Measurements from ENCODE around the gene NRDE2.
"Not testable (repeated sequence)": the region's sequence is repeated elsewhere in the genome, so short reads cannot be mapped to it uniquely, and the experiment has no call there.

NRDE2 gene

GRCh38 chr14:90247441-90247840, 84.3 kb downstream of the NRDE2 start:
- H3K36me3 Mint-ChIP-seq (ENCODE audit: low read depth); H3K27ac Mint-ChIP-seq; H3K27me3 Mint-ChIP-seq (ENCODE audit: low read depth); H3K9me3 Mint-ChIP-seq; H3K4me3 Mint-ChIP-seq; H3K4me1 Mint-ChIP-seq (ENCODE audit: low read depth): not testable (repeated sequence)

DNA sequence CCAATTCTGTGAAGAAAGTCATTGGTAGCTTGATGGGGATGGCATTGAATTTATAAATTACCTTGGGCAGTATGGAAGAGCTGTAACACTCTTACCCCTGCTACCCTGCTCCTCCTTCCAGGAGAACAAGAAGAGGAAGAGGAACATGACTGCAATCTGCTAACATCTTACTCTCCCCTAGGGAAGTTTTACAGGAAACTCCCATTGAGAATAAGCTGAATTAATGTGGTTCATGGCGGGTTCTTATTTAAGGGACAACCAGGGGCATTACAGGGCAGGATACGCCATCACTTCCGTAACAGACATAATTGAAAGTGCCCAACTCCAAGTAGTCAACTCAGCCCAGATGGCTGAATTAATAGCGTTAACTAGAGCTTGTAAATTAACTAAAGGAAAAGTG, 84.8 kb downstream of the NRDE2 start:
- Mint-ChIP-seq H3K36me3 (ENCODE audit: low read depth) (no peaks in the 10 kb centered on the region), H3K27ac (no peak overlapping the region), H3K4me1 (ENCODE audit: low read depth) (no peaks in the 10 kb centered on the region), H3K9me3 (peaks cover 9% of the 10 kb centered on the region), H3K4me3 (no peak overlapping the region), H3K27me3 (ENCODE audit: low read depth) (peaks cover 7% of the 10 kb centered on the region)

DNA sequence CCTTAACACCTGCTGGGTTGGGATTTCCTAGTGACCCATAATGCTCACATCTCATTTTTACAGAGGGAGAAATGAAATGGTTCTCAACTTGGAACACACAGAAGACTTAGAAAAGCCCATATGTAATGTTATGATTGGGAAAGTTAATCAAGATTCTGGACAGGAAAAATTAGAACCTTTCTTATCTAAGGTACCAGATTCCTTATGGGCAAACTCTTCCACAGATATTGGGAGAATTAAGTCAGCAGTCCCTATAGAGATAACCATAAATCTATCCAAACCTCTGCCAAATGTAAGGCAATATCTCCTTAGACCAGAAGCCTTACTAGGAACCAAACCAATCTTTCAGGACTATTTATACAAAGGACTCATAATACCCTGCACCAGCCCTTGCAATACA, 89.3 kb downstream of the NRDE2 start:
- H3K9me3 Mint-ChIP-seq = peaks cover 47% of the 10 kb centered on the region
- H3K27me3 Mint-ChIP-seq (ENCODE audit: low read depth) = peaks cover 7% of the 10 kb centered on the region
- no peak overlapping the region for H3K27ac Mint-ChIP-seq
- peaks cover 1% of the 10 kb centered on the region for H3K36me3 Mint-ChIP-seq (ENCODE audit: low read depth)
- no peaks in the 10 kb centered on the region for H3K4me1 Mint-ChIP-seq (ENCODE audit: low read depth)
- H3K4me3 Mint-ChIP-seq = no peak overlapping the region

DNA sequence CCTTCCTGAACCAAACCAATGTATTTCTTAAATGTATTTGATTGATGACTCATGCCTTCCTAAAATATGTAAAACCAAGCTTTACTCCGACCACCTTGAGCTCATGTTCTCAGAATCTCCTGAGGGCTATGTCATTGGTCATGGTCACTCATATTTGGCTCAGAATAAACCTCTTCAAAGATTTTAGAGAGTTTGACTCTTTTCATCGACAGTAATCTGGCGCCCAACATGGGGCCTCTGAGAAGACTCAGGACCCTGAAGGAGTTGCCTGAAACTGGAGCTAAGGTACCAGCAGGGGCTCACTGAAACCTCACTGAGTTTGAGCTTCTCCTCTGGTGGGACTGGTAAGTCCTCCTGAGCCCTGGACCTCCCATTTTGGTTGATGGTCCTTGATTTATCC, 92.6 kb downstream of the NRDE2 start:
- peaks cover 3% of the 10 kb centered on the region for H3K27me3 Mint-ChIP-seq (ENCODE audit: low read depth)
- peaks cover 1% of the 10 kb centered on the region for H3K36me3 Mint-ChIP-seq (ENCODE audit: low read depth)
- no peaks in the 10 kb centered on the region for H3K4me1 Mint-ChIP-seq (ENCODE audit: low read depth)
- H3K27ac Mint-ChIP-seq = no peak overlapping the region
- H3K4me3 Mint-ChIP-seq = no peak overlapping the region
- H3K9me3 Mint-ChIP-seq = peaks cover 46% of the 10 kb centered on the region

DNA sequence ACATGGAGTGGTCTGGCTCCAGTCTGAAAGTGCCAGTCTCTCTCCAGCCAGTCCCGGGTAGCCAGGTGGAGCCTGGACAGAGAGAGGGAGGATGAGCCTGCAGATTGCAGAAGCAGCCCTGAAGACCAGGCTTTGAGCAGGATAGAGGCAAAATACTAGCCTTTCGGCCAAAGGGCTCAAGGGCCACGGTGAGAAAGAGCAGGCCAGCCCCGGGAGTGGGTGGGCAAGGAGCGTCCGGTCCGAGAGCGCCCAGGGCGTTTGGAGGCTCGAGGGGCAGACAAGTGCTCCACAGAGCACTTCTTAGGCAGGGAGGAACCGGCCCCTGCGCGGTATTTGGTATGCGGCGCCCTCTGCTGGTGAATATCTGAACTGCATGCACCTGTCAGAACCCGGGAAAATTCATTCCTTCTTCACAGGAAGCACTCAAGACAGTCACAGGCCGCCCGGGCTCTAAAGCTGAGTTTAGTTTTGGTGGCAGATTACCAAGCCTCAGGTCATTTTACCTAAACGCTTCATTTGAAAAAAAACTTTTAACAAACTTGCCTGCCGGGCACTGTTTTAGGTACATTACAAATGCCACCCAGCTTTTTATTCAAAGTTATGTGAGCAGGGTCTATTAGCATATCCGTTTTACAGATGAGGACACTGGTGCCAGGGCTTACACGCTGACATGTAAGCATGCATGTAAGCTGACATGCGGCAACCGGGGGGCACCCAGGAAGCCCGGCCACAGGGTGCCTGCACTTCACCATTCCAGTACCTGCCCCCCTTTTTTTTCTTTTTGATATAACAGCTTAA, 96.4 kb downstream of the NRDE2 start:
- no peak overlapping the region for H3K4me3 Mint-ChIP-seq
- H3K9me3 Mint-ChIP-seq = peaks cover 29% of the 10 kb centered on the region
- no peak overlapping the region for H3K27ac Mint-ChIP-seq
- peaks cover 1% of the 10 kb centered on the region for H3K36me3 Mint-ChIP-seq (ENCODE audit: low read depth)
- H3K4me1 Mint-ChIP-seq (ENCODE audit: low read depth) = no peaks in the 10 kb centered on the region
- H3K27me3 Mint-ChIP-seq (ENCODE audit: low read depth) = peaks cover 18% of the 10 kb centered on the region

DNA sequence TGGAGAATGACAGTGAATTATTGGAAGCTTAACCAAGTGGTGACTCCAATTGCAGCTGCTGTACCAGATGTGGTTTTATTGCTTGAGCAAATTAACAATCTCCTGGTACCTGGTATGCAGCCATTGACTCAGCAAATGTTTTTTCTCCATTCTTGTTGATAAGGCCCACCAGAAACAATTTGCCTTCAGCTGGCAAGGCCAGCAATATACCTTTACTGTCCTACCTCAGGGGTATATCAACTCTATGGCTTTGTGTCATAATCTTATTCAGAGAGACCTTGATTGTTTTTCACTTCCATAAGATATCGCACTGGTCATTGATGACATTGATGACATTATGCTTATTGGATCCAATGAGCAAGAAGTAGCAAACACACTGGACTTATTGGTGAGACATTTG, 101.8 kb downstream of the NRDE2 start:
- H3K27ac Mint-ChIP-seq; H3K36me3 Mint-ChIP-seq (ENCODE audit: low read depth); H3K4me3 Mint-ChIP-seq; H3K9me3 Mint-ChIP-seq; H3K4me1 Mint-ChIP-seq (ENCODE audit: low read depth): not testable (repeated sequence)
- peaks cover 18% of the 10 kb centered on the region for H3K27me3 Mint-ChIP-seq (ENCODE audit: low read depth)

- Mint-ChIP-seq H3K36me3 (ENCODE audit: low read depth) (no peaks in the 10 kb centered on the region), H3K4me1 (ENCODE audit: low read depth) (no peaks in the 10 kb centered on the region), H3K27me3 (ENCODE audit: low read depth) (peaks cover 15% of the 10 kb centered on the region), H3K4me3 (no peak overlapping the region), H3K9me3 (no peaks in the 10 kb centered on the region), H3K27ac (no peak overlapping the region)
These were observed 103.3 kb downstream of the NRDE2 start for GRCh38 chr14:90228478-90228877.
